ENCODE data around the gene JAML. TPM values are rescaled to one million over a fixed set of nuclear protein-coding genes. Genes with fewer than 3 reads are reported as not detected.

The JAML gene
- total and polyA plus RNA-seq, 2 donors (not counting 1 experiment from before 2014, with no cell fraction given) = not detected

GRCh38 chr11:118251858-118252652, 27.2 kb upstream of the JAML start, which contains the start of gene MPZL3:
TSS of gene MPZL3 (minus strand) at chr11:118252365. CDS start at chr11:118252294, 71 bp downstream.
- Histone ChIP-seq H3K27ac (ENCODE audit: insufficient read depth, low read length) (peak within 1 kb of the TSS; percentile 14), H3K4me1 (ENCODE audit: control insufficient read depth, extremely low read depth, insufficient read depth, low read length) (no peaks in the 10 kb centered on the region), H3K27me3 (ENCODE audit: control insufficient read depth, insufficient read depth, low read length) (no peaks in the 10 kb centered on the region), H3K79me2 (ENCODE audit: control insufficient read depth, insufficient read depth, low read length) (no peaks in the 10 kb centered on the region), H3K4me2 (ENCODE audit: extremely low read depth, insufficient read depth, low read length) (peak within 1 kb of the TSS; percentile 64), H3K4me3 (replicated peaks in 1 of 4; ENCODE audit: control extremely low read depth in 1 of 4, insufficient read depth in 1 of 4, low read depth in 3 of 4, low read length in 4 of 4) (peak within 1 kb of the TSS; percentile 46 to 93 (median 68)), H3K9me3 (ENCODE audit: control insufficient read depth, insufficient read depth, low read depth, low read length) (no peaks in the 10 kb centered on the region), H2AFZ (ENCODE audit: low read length) (peak within 1 kb of the TSS; percentile 96), H3K36me3 (ENCODE audit: control insufficient read depth, insufficient read depth, low read length) (no peaks in the 10 kb centered on the region), H3K9ac (ENCODE audit: insufficient read depth, low read length) (no peak within 1 kb of the TSS), H4K20me1 (ENCODE audit: control insufficient read depth, extremely low read depth, insufficient read depth, low read length) (no peaks in the 10 kb centered on the region)
- no peak for TF ChIP-seq CTCF (conservative IDR thresholded peaks at IDR 0.05 in 1 of 2, IDR thresholded peaks at IDR 0.05 in 1 of 2; ENCODE audit: low read depth in 1 of 2, low read length in 2 of 2)
- TF ChIP-seq EZH2 (IDR thresholded peaks at IDR 0.05; ENCODE audit: low read length, missing control alignments) = no peak
- peak; percentile 69 to 77 for DNase-seq (ENCODE audit: low read depth in 2 of 2)

- Histone ChIP-seq H3K4me1 (ENCODE audit: control insufficient read depth, extremely low read depth, insufficient read depth, low read length) (no peaks in the 10 kb centered on the region), H3K9ac (ENCODE audit: insufficient read depth, low read length) (no peak overlapping the region), H3K4me2 (ENCODE audit: extremely low read depth, insufficient read depth, low read length) (no peak overlapping the region), H3K36me3 (ENCODE audit: control insufficient read depth, insufficient read depth, low read length) (no peaks in the 10 kb centered on the region), H4K20me1 (ENCODE audit: control insufficient read depth, extremely low read depth, insufficient read depth, low read length) (no peaks in the 10 kb centered on the region), H3K79me2 (ENCODE audit: control insufficient read depth, insufficient read depth, low read length) (no peaks in the 10 kb centered on the region), H3K4me3 (replicated peaks in 1 of 4; ENCODE audit: control extremely low read depth in 1 of 4, insufficient read depth in 1 of 4, low read depth in 3 of 4, low read length in 4 of 4) (no peak overlapping the region), H2AFZ (ENCODE audit: low read length) (no peak overlapping the region), H3K27ac (ENCODE audit: insufficient read depth, low read length) (no peak overlapping the region), H3K27me3 (ENCODE audit: control insufficient read depth, insufficient read depth, low read length) (no peaks in the 10 kb centered on the region), H3K9me3 (ENCODE audit: control insufficient read depth, insufficient read depth, low read depth, low read length) (no peaks in the 10 kb centered on the region)
- no peak for DNase-seq (ENCODE audit: low read depth in 2 of 2)
- TF ChIP-seq EZH2 (IDR thresholded peaks at IDR 0.05; ENCODE audit: low read length, missing control alignments) (no peak), CTCF (conservative IDR thresholded peaks at IDR 0.05 in 1 of 2, IDR thresholded peaks at IDR 0.05 in 1 of 2; ENCODE audit: low read depth in 1 of 2, low read length in 2 of 2) (no peak)
Observed at GRCh38 chr11:118247041-118247440, 22.2 kb upstream of the JAML start.

- H3K4me2 ChIP-seq (ENCODE audit: extremely low read depth, insufficient read depth, low read length) = no peak overlapping the region
- H3K27ac ChIP-seq (ENCODE audit: insufficient read depth, low read length) = no peak overlapping the region
- H3K9me3 ChIP-seq (ENCODE audit: control insufficient read depth, insufficient read depth, low read depth, low read length) = no peaks in the 10 kb centered on the region
- no peaks in the 10 kb centered on the region for H3K79me2 ChIP-seq (ENCODE audit: control insufficient read depth, insufficient read depth, low read length)
- DNase-seq (ENCODE audit: low read depth in 2 of 2) = no peak
- H2AFZ ChIP-seq (ENCODE audit: low read length) = no peak overlapping the region
- H3K36me3 ChIP-seq (ENCODE audit: control insufficient read depth, insufficient read depth, low read length) = no peaks in the 10 kb centered on the region
- H3K27me3 ChIP-seq (ENCODE audit: control insufficient read depth, insufficient read depth, low read length) = no peaks in the 10 kb centered on the region
- TF ChIP-seq EZH2 (IDR thresholded peaks at IDR 0.05; ENCODE audit: low read length, missing control alignments) (no peak), CTCF (conservative IDR thresholded peaks at IDR 0.05 in 1 of 2, IDR thresholded peaks at IDR 0.05 in 1 of 2; ENCODE audit: low read depth in 1 of 2, low read length in 2 of 2) (no peak)
- no peak overlapping the region for H3K4me3 ChIP-seq (replicated peaks in 1 of 4; ENCODE audit: control extremely low read depth in 1 of 4, insufficient read depth in 1 of 4, low read depth in 3 of 4, low read length in 4 of 4)
- H3K4me1 ChIP-seq (ENCODE audit: control insufficient read depth, extremely low read depth, insufficient read depth, low read length) = no peaks in the 10 kb centered on the region
- H3K9ac ChIP-seq (ENCODE audit: insufficient read depth, low read length) = no peak overlapping the region
- H4K20me1 ChIP-seq (ENCODE audit: control insufficient read depth, extremely low read depth, insufficient read depth, low read length) = no peaks in the 10 kb centered on the region
Observed at GRCh38 chr11:118245936-118246562, 21.2 kb upstream of the JAML start.

Measured in fibroblast of lung (primary cell).